ENCODE data around the gene KMO.

Gene KMO

GRCh38 chr1:241631674-241632073 lies 99.5 kb downstream of the KMO start:
- no peak for DNase-seq

- DNase-seq = no peak
These were observed 100.8 kb downstream of the KMO start for GRCh38 chr1:241632987-241633386.

GRCh38 chr1:241635556-241636152 lies 103.5 kb downstream of the KMO start:
- no peak for DNase-seq

- DNase-seq = no peak
These were observed 104.1 kb downstream of the KMO start for GRCh38 chr1:241636291-241636690.

DNA sequence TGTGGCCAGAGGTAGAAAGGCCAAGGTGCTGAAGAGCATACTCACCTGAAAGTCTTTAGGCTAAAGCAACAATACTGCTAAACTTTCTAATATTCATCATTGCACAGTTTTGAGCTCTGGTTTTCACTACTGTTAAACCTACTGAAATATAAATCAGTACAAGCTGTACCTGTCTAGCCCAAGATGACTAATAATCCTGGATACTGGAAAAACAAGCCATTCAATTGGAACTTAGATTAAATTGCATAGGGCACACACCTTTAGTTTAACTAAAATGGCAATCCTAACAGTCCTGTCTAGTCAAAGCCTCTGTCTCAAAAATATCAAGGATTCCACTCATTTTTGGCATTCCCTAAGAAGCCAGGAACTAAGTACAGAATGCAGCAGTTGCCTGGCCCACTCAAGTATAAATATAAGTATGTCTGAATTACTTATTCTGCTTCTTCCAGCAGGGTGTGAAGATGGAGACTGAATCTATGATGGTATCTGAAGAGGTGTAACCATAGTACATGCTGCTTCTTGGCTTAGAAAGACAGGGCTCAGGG lies 104.9 kb downstream of the KMO start:
- no peak for DNase-seq

DNA sequence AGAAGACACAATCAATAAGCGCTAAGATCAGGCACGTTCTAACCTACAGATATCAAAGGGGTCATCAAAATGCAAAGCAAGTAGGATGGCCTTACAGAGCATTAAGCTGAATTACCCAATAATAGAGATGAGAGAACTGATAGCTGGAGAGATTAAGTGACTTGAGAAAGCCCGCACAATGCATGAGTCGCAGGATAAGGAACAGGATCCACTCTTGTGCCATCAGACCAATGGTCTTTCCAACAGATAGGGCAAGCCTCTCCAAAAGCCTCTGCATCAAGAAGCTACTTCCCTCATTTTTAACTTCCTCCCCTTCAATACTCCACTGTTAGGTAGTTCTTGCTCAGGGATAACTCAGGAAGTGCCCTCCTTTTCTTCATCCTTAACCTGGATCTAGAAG lies 105.4 kb downstream of the KMO start:
- no peak for DNase-seq

- no peak for DNase-seq
These were observed 106.0 kb downstream of the KMO start for GRCh38 chr1:241638099-241638682.

DNA sequence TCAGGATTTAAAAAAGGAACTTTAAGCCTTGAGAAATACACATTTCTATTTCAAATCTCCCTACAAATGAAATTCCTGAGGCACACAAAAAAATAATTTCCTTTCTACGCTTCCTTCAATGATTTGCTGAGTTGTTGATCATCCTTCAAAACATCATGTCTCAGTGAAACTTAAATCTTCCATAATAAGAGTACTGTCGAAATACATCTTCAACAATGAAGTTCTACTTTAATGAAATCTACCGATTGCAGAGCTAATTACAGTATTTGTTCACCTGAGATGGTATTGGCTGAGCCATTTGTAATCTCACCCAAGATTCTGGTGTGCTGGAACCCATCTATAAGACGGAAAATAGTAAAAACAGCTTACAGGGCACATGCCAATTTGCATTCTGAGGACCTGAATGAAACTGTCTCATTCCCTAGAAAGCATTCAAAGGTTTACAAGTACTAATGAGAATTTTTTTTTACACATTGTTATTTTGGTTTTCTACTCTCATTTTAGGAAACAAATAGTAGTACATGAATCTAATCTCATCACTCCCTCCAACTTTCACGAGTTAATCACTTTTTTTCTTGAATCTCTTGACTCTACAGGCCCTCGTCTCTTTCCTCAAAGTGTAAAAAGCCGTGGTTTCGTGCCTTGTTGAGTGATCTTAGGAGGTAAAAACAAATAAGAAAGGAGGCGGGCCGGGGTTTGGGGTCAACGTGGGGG lies 106.9 kb downstream of the KMO start:
- DNase-seq = no peak

DNA sequence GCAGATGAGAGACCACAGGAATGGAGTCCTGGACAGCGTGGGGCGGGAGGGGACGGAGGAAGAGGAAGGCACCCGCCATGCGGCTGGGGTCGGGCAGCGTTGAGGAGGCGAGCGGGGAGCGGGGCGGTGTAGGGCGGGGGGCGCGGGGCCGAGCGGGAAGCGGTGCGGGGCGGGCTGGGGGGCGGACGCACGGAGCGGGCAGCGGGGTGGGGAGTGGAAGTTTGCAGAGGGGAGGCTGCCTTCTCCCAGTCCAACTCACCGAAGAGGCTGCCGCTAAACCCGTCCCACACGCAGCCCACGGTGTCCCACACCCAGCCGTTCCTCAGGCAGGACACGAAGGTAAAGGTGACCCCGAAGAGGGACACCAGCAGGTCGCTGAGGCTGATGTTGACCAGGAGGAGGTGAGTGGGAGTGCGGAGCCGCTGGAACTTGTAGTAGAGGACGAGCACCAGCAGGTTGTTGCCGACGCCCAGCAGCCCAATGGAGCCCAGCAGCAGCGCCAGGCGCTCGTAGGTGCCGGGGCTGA lies 107.5 kb downstream of the KMO start:
- DNase-seq = no peak

DNA sequence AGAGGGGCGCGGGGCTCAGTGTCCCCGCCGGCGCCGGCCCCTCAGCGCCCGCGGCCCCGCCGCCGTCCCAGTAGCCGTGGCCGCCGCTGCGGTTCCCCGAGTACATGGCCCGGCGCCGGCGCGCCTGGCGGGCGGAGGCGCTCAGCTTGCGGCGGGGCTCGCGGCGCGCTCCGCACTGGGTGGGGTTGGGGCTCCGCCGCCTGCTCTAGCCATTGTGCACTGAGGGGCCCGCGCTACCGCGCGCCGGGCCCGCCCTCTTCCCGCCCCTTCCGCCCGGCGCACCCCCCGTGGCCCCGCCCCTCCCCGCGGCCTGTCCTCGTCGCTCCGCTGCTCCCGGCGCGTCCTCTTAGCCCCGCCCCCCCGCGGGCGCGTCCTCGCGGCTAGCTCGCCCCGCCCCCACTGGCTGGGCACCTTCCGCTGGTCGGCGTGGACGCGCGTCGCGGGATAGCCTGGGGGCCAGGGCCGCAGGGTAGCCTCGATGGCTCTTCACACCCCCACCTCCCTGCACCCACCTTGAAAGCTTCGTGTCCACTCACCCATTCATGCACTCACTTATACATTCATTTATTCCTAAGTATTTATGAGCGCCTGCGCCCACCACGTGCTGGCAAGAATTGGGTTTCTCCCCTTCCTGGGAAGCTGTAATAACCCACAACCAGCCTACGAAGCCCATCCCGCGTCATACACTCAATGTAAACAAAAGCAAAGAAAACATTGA lies 108.1 kb downstream of the KMO start, which contains the start of the genes CHML and OPN3:
CHML (minus strand) TSS at position 221 of the 718 bp plus-strand sequence. CDS start 4,603 bp downstream, outside the sequence.
OPN3 (minus strand) TSS at position 221 of the 718 bp plus-strand sequence; CDS start at position 106, 115 bp downstream.
- peak; percentile 61 for DNase-seq

- no peak for DNase-seq
These were observed 108.9 kb downstream of the KMO start for GRCh38 chr1:241640867-241641622.

DNA sequence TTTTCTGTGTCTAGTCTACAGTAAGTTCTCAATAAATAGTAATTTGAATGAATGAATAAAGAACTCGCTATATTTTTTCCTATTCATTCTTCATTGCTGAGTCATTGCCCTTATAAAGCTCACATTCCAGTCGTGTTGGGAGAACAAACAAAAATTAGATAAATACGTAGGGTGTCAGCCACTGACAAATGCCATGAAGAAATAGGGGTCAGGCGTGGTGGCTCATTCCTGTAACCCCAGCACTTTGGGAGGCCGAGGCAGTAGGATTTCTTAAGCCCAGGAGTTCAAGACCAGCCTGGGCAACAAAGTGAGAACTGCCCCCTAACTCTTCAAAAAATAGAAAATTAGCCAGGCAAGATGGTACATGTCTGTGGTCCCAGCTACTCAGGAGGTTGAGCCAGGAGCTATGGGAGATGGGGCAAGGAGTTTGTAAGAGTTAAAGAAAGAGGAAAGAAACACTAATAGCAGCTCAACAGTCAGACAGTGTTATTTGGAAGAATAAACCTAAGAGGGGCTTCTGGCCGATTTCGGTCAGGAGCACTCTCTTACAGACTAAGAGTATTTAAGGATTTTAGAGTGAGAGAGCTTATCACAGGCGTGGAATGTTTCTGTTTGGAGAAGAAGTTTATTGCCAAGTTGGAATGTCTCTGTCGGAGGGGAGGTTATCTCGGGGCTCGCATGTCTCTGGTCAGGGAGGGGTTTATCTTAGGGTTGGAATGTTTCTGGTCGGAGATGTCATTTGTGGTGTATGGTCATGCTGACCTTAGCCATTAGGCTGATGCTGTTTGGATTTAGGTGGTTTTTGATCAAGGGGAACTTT lies 109.8 kb downstream of the KMO start:
- DNase-seq = no peak

DNA sequence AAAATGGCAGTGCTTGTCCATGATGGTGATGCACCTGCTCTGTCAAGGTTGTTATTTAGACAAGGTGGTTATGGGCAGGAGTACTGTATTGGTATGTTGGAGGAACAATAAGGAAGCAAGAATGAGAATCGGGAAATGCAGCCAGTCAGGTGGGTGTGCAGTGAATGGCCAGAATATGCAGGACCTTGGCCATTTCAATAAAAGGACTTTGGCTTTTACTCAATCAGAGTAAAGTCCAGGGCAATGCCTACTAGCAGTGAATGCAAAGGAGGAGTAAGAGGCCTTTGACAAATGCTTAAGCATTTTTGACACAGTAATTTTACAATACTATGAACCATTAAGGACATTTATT lies 110.4 kb downstream of the KMO start:
- DNase-seq = no peak

DNA sequence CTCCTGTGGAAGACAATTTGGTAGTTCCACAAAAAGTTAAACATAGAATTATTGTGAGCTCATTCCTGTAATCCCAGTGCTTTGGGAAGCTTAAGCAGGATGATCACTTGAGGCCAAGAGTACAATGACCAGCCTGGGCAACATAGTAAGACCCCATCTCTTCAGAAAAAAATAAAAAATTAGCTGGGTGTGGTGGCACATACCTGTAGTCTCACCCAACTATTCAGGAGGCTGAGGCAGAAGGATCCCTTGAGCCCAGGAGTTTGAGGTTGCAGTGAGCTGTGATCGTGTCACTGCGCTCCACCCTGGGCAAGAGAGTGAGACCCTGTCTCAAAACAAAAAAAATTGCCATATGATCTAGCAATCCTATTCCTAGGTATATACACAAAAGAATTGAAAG lies 112.1 kb downstream of the KMO start:
- DNase-seq = no peak

- no peak for DNase-seq
These were observed 113.0 kb downstream of the KMO start for GRCh38 chr1:241645199-241645598.

All from amniotic stem cell (primary cell).